GM23338 (cell line): ENCODE measurements around the gene CELSR1.

Experiments
- CREB1 ChIP-seq: fragments of 250-450 bp; sonication (Bioruptor Pico); IDR thresholded peaks from 2 replicates; pipeline ENCODE4 v1.5.0; 2020; ENCODE audit warnings: low read depth, mild to moderate bottlenecking, moderate library complexity
- CTCF ChIP-seq, 2 experiments: fragments of 200-600 bp in 1 of 2; sonication (generic) in 1 of 2; conservative IDR thresholded peaks; 2 replicates each; pipeline versions ENCODE4 v1.5.1 to v1.6.1; 2016 to 2017; ENCODE audit warnings: antibody characterized with exemption in 2 of 2, low read depth in 2 of 2, mild to moderate bottlenecking in 2 of 2, moderate library complexity in 1 of 2
- EZH2 ChIP-seq: fragments of 200-600 bp; sonication (generic); IDR thresholded peaks from one replicate; pipeline ENCODE4 v1.8.0; 2017; ENCODE audit warnings: antibody characterized with exemption, mild to moderate bottlenecking, low read depth; ENCODE audit not compliant: unreplicated experiment
- EZH2phosphoT487 ChIP-seq: fragments of 200-600 bp; sonication (generic); IDR thresholded peaks from one replicate; pipeline ENCODE4 v1.8.1; 2018; ENCODE audit warnings: antibody characterized with exemption; ENCODE audit not compliant: unreplicated experiment
- JUNB ChIP-seq: IDR thresholded peaks from one replicate; pipeline ENCODE4 v1.6.1; 2016; ENCODE audit warnings: antibody characterized with exemption; ENCODE audit not compliant: unreplicated experiment
- NANOG ChIP-seq: IDR thresholded peaks from 2 replicates; pipeline ENCODE4 v1.6.1; 2016; ENCODE audit warnings: antibody characterized with exemption, borderline replicate concordance
- POLR2AphosphoS5 ChIP-seq: IDR thresholded peaks from 2 replicates; pipeline ENCODE4 v1.6.1; 2016; ENCODE audit warnings: antibody characterized with exemption, low read depth
- REST ChIP-seq: IDR thresholded peaks from one replicate; pipeline ENCODE4 v1.6.1; 2018; ENCODE audit warnings: antibody characterized with exemption; ENCODE audit not compliant: unreplicated experiment
- STAT1 ChIP-seq: IDR thresholded peaks from one replicate; pipeline ENCODE4 v1.6.1; 2016; ENCODE audit warnings: antibody characterized with exemption; ENCODE audit not compliant: unreplicated experiment
- ZNF114 ChIP-seq: fragments of 250-450 bp; sonication (Bioruptor Pico); IDR thresholded peaks from 2 replicates; pipeline ENCODE4 v1.5.0; 2020; ENCODE audit warnings: mild to moderate bottlenecking, moderate library complexity
- ZNF331 ChIP-seq: fragments of 250-450 bp; sonication (Bioruptor Pico); IDR thresholded peaks from 2 replicates; pipeline ENCODE4 v1.5.0; 2020; ENCODE audit warnings: low read depth, mild to moderate bottlenecking, moderate library complexity
- TF ChIP-seq, protein P1 (sequence below): IDR thresholded peaks from 2 replicates; pipeline ENCODE4 v1.6.1; 2016; ENCODE audit warnings: antibody characterized with exemption

DNA sequence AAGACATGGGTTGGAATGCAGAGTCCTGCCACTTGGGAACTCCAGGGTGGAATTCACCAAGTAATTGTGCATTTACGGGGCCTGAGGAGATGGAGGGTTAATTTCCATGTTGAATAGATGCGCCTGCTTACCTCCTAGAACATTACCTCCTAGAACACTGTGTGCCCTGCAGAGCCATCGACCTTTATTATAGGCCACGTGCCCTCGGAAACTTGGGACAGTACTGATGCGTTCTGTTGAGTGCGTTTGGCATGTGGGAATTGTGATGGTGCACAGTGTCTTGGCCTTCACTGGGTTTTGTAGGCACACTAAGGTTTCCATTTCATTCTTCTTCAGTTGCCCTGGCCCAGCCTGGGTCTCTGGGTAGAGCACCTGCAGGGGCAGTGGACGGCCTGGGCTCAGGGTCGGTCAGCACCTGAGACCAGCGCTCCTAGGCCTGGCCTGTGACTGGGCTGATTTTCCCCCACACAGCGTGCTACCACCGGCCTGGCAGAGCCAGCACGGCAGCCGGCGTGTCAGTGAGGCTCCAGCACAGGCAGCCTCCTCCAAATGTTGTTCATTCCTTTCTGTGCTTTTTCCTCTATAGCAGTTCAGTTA lies 189.2 kb downstream of the CELSR1 start:
- TF ChIP-seq CTCF (conservative IDR thresholded peaks at IDR 0.05; ENCODE audit: low read depth in 2 of 2): no peak
- no peak for TF ChIP-seq POLR2AphosphoS5
- TF ChIP-seq ZNF331: no peak
- no peak for TF ChIP-seq EZH2phosphoT487
- TF ChIP-seq ZNF114 (CRISPR knock-in tag): no peak
- TF ChIP-seq EZH2: no peak
- TF ChIP-seq, protein P1, sequence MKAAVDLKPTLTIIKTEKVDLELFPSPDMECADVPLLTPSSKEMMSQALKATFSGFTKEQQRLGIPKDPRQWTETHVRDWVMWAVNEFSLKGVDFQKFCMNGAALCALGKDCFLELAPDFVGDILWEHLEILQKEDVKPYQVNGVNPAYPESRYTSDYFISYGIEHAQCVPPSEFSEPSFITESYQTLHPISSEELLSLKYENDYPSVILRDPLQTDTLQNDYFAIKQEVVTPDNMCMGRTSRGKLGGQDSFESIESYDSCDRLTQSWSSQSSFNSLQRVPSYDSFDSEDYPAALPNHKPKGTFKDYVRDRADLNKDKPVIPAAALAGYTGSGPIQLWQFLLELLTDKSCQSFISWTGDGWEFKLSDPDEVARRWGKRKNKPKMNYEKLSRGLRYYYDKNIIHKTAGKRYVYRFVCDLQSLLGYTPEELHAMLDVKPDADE: no peak
- TF ChIP-seq JUNB: no peak
- TF ChIP-seq CREB1 (CRISPR knock-in tag): no peak
- TF ChIP-seq REST: no peak
- TF ChIP-seq STAT1: no peak
- no peak for TF ChIP-seq NANOG
